GM12878 (cell line): Measurements from ENCODE around the gene KRR1. TPM values are rescaled to one million over a fixed set of nuclear protein-coding genes. Genes with fewer than 3 reads are reported as not detected.

Experiments
- PAX5 ChIP-seq: IDR thresholded peaks from 2 replicates; pipeline ENCODE4 v1.6.1; 2011; ENCODE audit warnings: low read depth, low read length, borderline replicate concordance
- SMAD1 ChIP-seq: fragments of 450-650 bp; IDR thresholded peaks from 2 replicates; pipeline ENCODE4 v1.6.1; 2018; ENCODE audit warnings: mild to moderate bottlenecking, low read depth; ENCODE audit not compliant: partially characterized antibody
- TAF1 ChIP-seq: IDR thresholded peaks from 2 replicates; pipeline ENCODE4 v1.6.1; 2011; ENCODE audit warnings: mild to moderate bottlenecking, low read depth, low read length, borderline replicate concordance
- YBX1 ChIP-seq: fragments of 450-650 bp; IDR thresholded peaks from 2 replicates; pipeline ENCODE4 v1.6.1; 2016; ENCODE audit warnings: antibody characterized with exemption
- ZBTB11 ChIP-seq: fragments of 450-650 bp; formaldehyde crosslinking; IDR thresholded peaks from 2 replicates; pipeline ENCODE4 v1.5.0; 2022; ENCODE audit warnings: mild to moderate bottlenecking, missing genetic modification characterization
- ZNF687 ChIP-seq: fragments of 450-650 bp; IDR thresholded peaks from 2 replicates; pipeline ENCODE4 v1.6.1; 2017; ENCODE audit warnings: mild to moderate bottlenecking, moderate library complexity
- ZZZ3 ChIP-seq: IDR thresholded peaks from 2 replicates; pipeline ENCODE4 v1.6.1; 2011; ENCODE audit warnings: low read depth; ENCODE audit not compliant: control insufficient read depth, insufficient read length
- polyA plus RNA-seq, 11 experiments: library from polyadenylated mRNA; depleted of rRNA in 4 of 11; unstranded in 6 of 11; stranded (reverse) in 5 of 11; fragments of >200 nt; fragmentation: Nextera tagmentation in 4 of 11; fragmentation: Illumina TruSeq in 1 of 11; extraction: Ambion mirVana in 4 of 11; extraction: Trizol in 1 of 11; gene quantifications; 1 replicate in 1 of 11; 2 replicates in 10 of 11; pipeline versions ENCODE4 v1.2.1 to v1.2.3, GENCODE V29; 2011 to 2016; ENCODE audit warnings: inconsistent platforms in 2 of 11, missing spikeins in 2 of 11, low read depth in 1 of 11
- total RNA-seq, 4 experiments: library from RNA; depleted of rRNA in 3 of 4; stranded (reverse); fragments of >200 nt in 3 of 4; fragmentation: Illumina TruSeq in 1 of 4; extraction: Trizol in 1 of 4; gene quantifications; 2 replicates each; pipeline versions ENCODE4 v1.2.1 to v1.2.3, GENCODE V29; 2013 to 2021

KRR1 gene
- total and polyA plus RNA-seq, 10 of the 15 experiments (the other 5 are each of a cell fraction or from before 2014, with no cell fraction given), result 29.6 to 103 (median 75.3) TPM

DNA sequence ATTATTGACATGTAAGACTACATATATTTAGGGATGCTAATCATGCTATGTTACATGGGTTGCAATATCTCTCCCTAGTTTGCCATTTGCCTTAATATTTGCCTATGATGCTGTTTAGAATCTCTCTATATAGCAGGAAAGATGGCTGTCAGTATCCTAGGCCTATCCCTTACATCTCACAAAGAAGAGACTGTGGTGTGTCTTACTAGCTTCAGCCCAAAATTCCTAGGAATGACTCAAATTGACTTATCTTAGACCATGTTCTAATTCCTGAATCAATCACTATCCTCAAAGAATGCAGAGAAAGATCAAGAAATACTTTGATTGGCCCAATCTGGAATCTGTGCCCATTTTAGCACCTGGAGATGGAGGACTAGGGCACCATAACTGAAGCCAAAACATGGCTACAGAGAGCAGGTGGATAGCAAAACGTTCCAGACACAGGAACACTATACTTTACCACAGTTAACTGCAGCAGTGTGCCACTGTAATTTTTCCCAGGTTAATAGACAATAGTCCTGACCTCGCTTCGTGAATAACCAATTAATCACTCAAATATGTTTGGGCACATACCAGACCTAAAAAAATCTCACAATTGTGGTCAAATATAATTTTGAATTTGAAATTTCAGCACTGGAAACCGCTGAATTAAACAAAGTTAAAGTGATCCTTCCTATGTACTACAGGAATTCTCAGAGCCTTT, 63.6 kb downstream of the KRR1 start (continued):
- TF ChIP-seq ZNF687, result no peak
- TF ChIP-seq ZBTB11 (CRISPR knock-in tag), result no peak
- TF ChIP-seq TAF1, result no peak
- no peak for TF ChIP-seq ZZZ3
- no peak for TF ChIP-seq YBX1
- no peak for TF ChIP-seq SMAD1
- no peak for TF ChIP-seq PAX5
